ENCODE results near the gene GPX4.
A peak's percentile ranks its signal among the peaks of the same experiment; 100 is the strongest.

Gene GPX4

GRCh38 chr19:1131718-1132551, 28.1 kb downstream of the GPX4 start:
- peaks cover 2% of the 10 kb centered on the region for H3K4me1 ChIP-seq (ENCODE audit: control insufficient read depth, low read depth, low read length)
- H3K79me2 ChIP-seq (ENCODE audit: control insufficient read depth, insufficient read depth, low read length) = no peaks in the 10 kb centered on the region
- WGBS (ENCODE audit: extremely low coverage, insufficient coverage, low lambda C conversion rate) = no CpG with 5 or more reads among the region's 64 CpGs
- H3K9ac ChIP-seq (ENCODE audit: low read length) = peak overlapping the region; percentile 78
- peak overlapping the region; percentile 81 for H3K18ac ChIP-seq (ENCODE audit: low read length)
- H3K27me3 ChIP-seq (ENCODE audit: insufficient read depth, low read length, poor library complexity) = no peaks in the 10 kb centered on the region
- H3K4me2 ChIP-seq (ENCODE audit: low read length) = peak overlapping the region; percentile 79
- H3K79me1 ChIP-seq (ENCODE audit: low read length) = peaks cover 7% of the 10 kb centered on the region
- no peak overlapping the region for H2AK5ac ChIP-seq (ENCODE audit: low read length)
- H3K23ac ChIP-seq (ENCODE audit: low read length) = no peak overlapping the region
- peak overlapping the region; percentile 85 for H3K27ac ChIP-seq (ENCODE audit: low read depth, low read length)
- H3K4ac ChIP-seq (ENCODE audit: low read depth, low read length) = peak overlapping the region; percentile 28
- H3K4me3 ChIP-seq (ENCODE audit: low read length) = no peak overlapping the region
- no peak overlapping the region for H2BK120ac ChIP-seq (ENCODE audit: low read depth, low read length)
- peak overlapping the region; percentile 85 for H3K56ac ChIP-seq (ENCODE audit: low read length)
- no peaks in the 10 kb centered on the region for H3K36me3 ChIP-seq (ENCODE audit: control insufficient read depth, insufficient read depth, low read length)
- H2BK15ac ChIP-seq (replicated peaks; ENCODE audit: low read depth) = no peak overlapping the region
- DNase-seq = peak; percentile 86
- H4K8ac ChIP-seq (ENCODE audit: low read depth, low read length) = peak overlapping the region; percentile 39
- no peak overlapping the region for H4K5ac ChIP-seq (ENCODE audit: low read length)
- peak overlapping the region; percentile 59 for H2BK5ac ChIP-seq (ENCODE audit: low read length)

- H3K4me3 ChIP-seq (ENCODE audit: low read length) = no peak overlapping the region
- H3K4me1 ChIP-seq (ENCODE audit: control insufficient read depth, low read depth, low read length) = peaks cover 2% of the 10 kb centered on the region
- peak overlapping the region; percentile 85 for H3K27ac ChIP-seq (ENCODE audit: low read depth, low read length)
- H4K8ac ChIP-seq (ENCODE audit: low read depth, low read length) = no peak overlapping the region
- peak overlapping the region; percentile 81 for H3K18ac ChIP-seq (ENCODE audit: low read length)
- no peak overlapping the region for H2BK120ac ChIP-seq (ENCODE audit: low read depth, low read length)
- peaks cover 7% of the 10 kb centered on the region for H3K79me1 ChIP-seq (ENCODE audit: low read length)
- no peaks in the 10 kb centered on the region for H3K79me2 ChIP-seq (ENCODE audit: control insufficient read depth, insufficient read depth, low read length)
- no peak overlapping the region for H3K23ac ChIP-seq (ENCODE audit: low read length)
- no peak overlapping the region for H4K5ac ChIP-seq (ENCODE audit: low read length)
- H2AK5ac ChIP-seq (ENCODE audit: low read length) = no peak overlapping the region
- H2BK5ac ChIP-seq (ENCODE audit: low read length) = no peak overlapping the region
- no peak for DNase-seq
- no peak overlapping the region for H2BK15ac ChIP-seq (replicated peaks; ENCODE audit: low read depth)
- peak overlapping the region; percentile 78 for H3K9ac ChIP-seq (ENCODE audit: low read length)
- H3K27me3 ChIP-seq (ENCODE audit: insufficient read depth, low read length, poor library complexity) = no peaks in the 10 kb centered on the region
- peak overlapping the region; percentile 85 for H3K56ac ChIP-seq (ENCODE audit: low read length)
- no peak overlapping the region for H3K4ac ChIP-seq (ENCODE audit: low read depth, low read length)
- WGBS (ENCODE audit: extremely low coverage, insufficient coverage, low lambda C conversion rate) = no CpG with 5 or more reads among the region's 48 CpGs
- H3K4me2 ChIP-seq (ENCODE audit: low read length) = peak overlapping the region; percentile 79
- no peaks in the 10 kb centered on the region for H3K36me3 ChIP-seq (ENCODE audit: control insufficient read depth, insufficient read depth, low read length)
Measured at GRCh38 chr19:1132552-1133383, 29.0 kb downstream of the GPX4 start.

- Histone ChIP-seq H3K56ac (ENCODE audit: low read length) (no peak overlapping the region), H2BK120ac (ENCODE audit: low read depth, low read length) (no peak overlapping the region), H3K79me1 (ENCODE audit: low read length) (peaks cover 7% of the 10 kb centered on the region), H3K4me3 (ENCODE audit: low read length) (no peak overlapping the region), H2AK5ac (ENCODE audit: low read length) (no peak overlapping the region), H3K27me3 (ENCODE audit: insufficient read depth, low read length, poor library complexity) (no peaks in the 10 kb centered on the region), H3K9ac (ENCODE audit: low read length) (no peak overlapping the region), H2BK15ac (replicated peaks; ENCODE audit: low read depth) (no peak overlapping the region), H3K4me1 (ENCODE audit: control insufficient read depth, low read depth, low read length) (peaks cover 2% of the 10 kb centered on the region), H2BK5ac (ENCODE audit: low read length) (no peak overlapping the region), H4K8ac (ENCODE audit: low read depth, low read length) (no peak overlapping the region), H3K36me3 (ENCODE audit: control insufficient read depth, insufficient read depth, low read length) (no peaks in the 10 kb centered on the region), H3K4ac (ENCODE audit: low read depth, low read length) (no peak overlapping the region), H4K5ac (ENCODE audit: low read length) (no peak overlapping the region), H3K18ac (ENCODE audit: low read length) (no peak overlapping the region), H3K4me2 (ENCODE audit: low read length) (no peak overlapping the region), H3K27ac (ENCODE audit: low read depth, low read length) (no peak overlapping the region), H3K23ac (ENCODE audit: low read length) (no peak overlapping the region), H3K79me2 (ENCODE audit: control insufficient read depth, insufficient read depth, low read length) (no peaks in the 10 kb centered on the region)
- no CpG with 5 or more reads among the region's 25 CpGs for WGBS (ENCODE audit: extremely low coverage, insufficient coverage, low lambda C conversion rate)
- DNase-seq = peak; percentile 71
Measured at GRCh38 chr19:1133471-1133929, 29.7 kb downstream of the GPX4 start.

GRCh38 chr19:1134431-1134830, 30.6 kb downstream of the GPX4 start:
- Histone ChIP-seq H3K27me3 (ENCODE audit: insufficient read depth, low read length, poor library complexity) (no peaks in the 10 kb centered on the region), H3K18ac (ENCODE audit: low read length) (no peak overlapping the region), H2AK5ac (ENCODE audit: low read length) (no peak overlapping the region), H3K4ac (ENCODE audit: low read depth, low read length) (no peak overlapping the region), H3K36me3 (ENCODE audit: control insufficient read depth, insufficient read depth, low read length) (no peaks in the 10 kb centered on the region), H4K5ac (ENCODE audit: low read length) (no peak overlapping the region), H3K23ac (ENCODE audit: low read length) (no peak overlapping the region), H3K4me3 (ENCODE audit: low read length) (no peak overlapping the region), H3K4me1 (ENCODE audit: control insufficient read depth, low read depth, low read length) (peaks cover 2% of the 10 kb centered on the region), H2BK5ac (ENCODE audit: low read length) (no peak overlapping the region), H3K27ac (ENCODE audit: low read depth, low read length) (no peak overlapping the region), H3K4me2 (ENCODE audit: low read length) (no peak overlapping the region), H2BK15ac (replicated peaks; ENCODE audit: low read depth) (no peak overlapping the region), H4K8ac (ENCODE audit: low read depth, low read length) (no peak overlapping the region), H3K9ac (ENCODE audit: low read length) (no peak overlapping the region), H3K79me1 (ENCODE audit: low read length) (peaks cover 7% of the 10 kb centered on the region), H2BK120ac (ENCODE audit: low read depth, low read length) (no peak overlapping the region), H3K79me2 (ENCODE audit: control insufficient read depth, insufficient read depth, low read length) (no peaks in the 10 kb centered on the region), H3K56ac (ENCODE audit: low read length) (no peak overlapping the region)
- WGBS (ENCODE audit: extremely low coverage, insufficient coverage, low lambda C conversion rate) = no CpG with 5 or more reads among the region's 11 CpGs
- DNase-seq = no peak

- H3K23ac ChIP-seq (ENCODE audit: low read length) = no peak overlapping the region
- peaks cover 7% of the 10 kb centered on the region for H3K79me1 ChIP-seq (ENCODE audit: low read length)
- no peaks in the 10 kb centered on the region for H3K36me3 ChIP-seq (ENCODE audit: control insufficient read depth, insufficient read depth, low read length)
- DNase-seq = no peak
- H3K4ac ChIP-seq (ENCODE audit: low read depth, low read length) = no peak overlapping the region
- H2BK5ac ChIP-seq (ENCODE audit: low read length) = no peak overlapping the region
- no peak overlapping the region for H4K8ac ChIP-seq (ENCODE audit: low read depth, low read length)
- peaks cover 2% of the 10 kb centered on the region for H3K4me1 ChIP-seq (ENCODE audit: control insufficient read depth, low read depth, low read length)
- no peak overlapping the region for H3K18ac ChIP-seq (ENCODE audit: low read length)
- no peak overlapping the region for H2BK120ac ChIP-seq (ENCODE audit: low read depth, low read length)
- no peak overlapping the region for H3K27ac ChIP-seq (ENCODE audit: low read depth, low read length)
- no CpG with 5 or more reads among the region's 17 CpGs for WGBS (ENCODE audit: extremely low coverage, insufficient coverage, low lambda C conversion rate)
- H2AK5ac ChIP-seq (ENCODE audit: low read length) = no peak overlapping the region
- H3K4me2 ChIP-seq (ENCODE audit: low read length) = no peak overlapping the region
- H3K79me2 ChIP-seq (ENCODE audit: control insufficient read depth, insufficient read depth, low read length) = no peaks in the 10 kb centered on the region
- no peak overlapping the region for H4K5ac ChIP-seq (ENCODE audit: low read length)
- H3K56ac ChIP-seq (ENCODE audit: low read length) = no peak overlapping the region
- H2BK15ac ChIP-seq (replicated peaks; ENCODE audit: low read depth) = no peak overlapping the region
- no peak overlapping the region for H3K9ac ChIP-seq (ENCODE audit: low read length)
- H3K4me3 ChIP-seq (ENCODE audit: low read length) = no peak overlapping the region
- H3K27me3 ChIP-seq (ENCODE audit: insufficient read depth, low read length, poor library complexity) = no peaks in the 10 kb centered on the region
Measured at GRCh38 chr19:1135454-1135853, 31.7 kb downstream of the GPX4 start.
